Measurements from ENCODE around the gene DYRK2.

Gene DYRK2

GRCh38 chr12:67647799-67648520 lies 585 bp upstream of the DYRK2 start:
- TF ChIP-seq, protein P1, sequence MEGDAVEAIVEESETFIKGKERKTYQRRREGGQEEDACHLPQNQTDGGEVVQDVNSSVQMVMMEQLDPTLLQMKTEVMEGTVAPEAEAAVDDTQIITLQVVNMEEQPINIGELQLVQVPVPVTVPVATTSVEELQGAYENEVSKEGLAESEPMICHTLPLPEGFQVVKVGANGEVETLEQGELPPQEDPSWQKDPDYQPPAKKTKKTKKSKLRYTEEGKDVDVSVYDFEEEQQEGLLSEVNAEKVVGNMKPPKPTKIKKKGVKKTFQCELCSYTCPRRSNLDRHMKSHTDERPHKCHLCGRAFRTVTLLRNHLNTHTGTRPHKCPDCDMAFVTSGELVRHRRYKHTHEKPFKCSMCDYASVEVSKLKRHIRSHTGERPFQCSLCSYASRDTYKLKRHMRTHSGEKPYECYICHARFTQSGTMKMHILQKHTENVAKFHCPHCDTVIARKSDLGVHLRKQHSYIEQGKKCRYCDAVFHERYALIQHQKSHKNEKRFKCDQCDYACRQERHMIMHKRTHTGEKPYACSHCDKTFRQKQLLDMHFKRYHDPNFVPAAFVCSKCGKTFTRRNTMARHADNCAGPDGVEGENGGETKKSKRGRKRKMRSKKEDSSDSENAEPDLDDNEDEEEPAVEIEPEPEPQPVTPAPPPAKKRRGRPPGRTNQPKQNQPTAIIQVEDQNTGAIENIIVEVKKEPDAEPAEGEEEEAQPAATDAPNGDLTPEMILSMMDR (IDR thresholded peaks at IDR 0.05; ENCODE audit: insufficient read depth, low read depth, low read length, missing control alignments): no peak
- H3K4me3 ChIP-seq (ENCODE audit: low read depth, low read length): peak overlapping the region; percentile 85
- DNase-seq (ENCODE audit: low read depth): peak; percentile 54

DNA sequence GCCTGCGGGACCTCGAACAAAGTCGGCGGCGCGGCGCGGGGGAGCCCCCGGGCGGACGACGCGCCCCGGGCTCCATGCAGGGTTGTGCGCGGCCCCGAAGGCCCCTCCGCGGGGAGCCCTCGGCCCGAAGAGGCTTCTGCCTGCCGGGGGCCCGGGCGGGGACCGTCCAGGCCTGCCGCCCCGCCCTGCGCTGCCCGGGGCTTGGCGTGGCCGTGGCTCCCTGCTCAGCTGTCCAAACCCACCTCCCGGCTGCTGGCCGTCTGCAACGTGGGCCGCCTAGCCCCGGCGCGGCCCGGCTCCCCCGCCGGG lies 670 bp downstream of the DYRK2 start:
- no peak for DNase-seq (ENCODE audit: low read depth)
- TF ChIP-seq, protein P1 (IDR thresholded peaks at IDR 0.05; ENCODE audit: insufficient read depth, low read depth, low read length, missing control alignments): no peak
- peak overlapping the region; percentile 98 for H3K4me3 ChIP-seq (ENCODE audit: low read depth, low read length)

DNA sequence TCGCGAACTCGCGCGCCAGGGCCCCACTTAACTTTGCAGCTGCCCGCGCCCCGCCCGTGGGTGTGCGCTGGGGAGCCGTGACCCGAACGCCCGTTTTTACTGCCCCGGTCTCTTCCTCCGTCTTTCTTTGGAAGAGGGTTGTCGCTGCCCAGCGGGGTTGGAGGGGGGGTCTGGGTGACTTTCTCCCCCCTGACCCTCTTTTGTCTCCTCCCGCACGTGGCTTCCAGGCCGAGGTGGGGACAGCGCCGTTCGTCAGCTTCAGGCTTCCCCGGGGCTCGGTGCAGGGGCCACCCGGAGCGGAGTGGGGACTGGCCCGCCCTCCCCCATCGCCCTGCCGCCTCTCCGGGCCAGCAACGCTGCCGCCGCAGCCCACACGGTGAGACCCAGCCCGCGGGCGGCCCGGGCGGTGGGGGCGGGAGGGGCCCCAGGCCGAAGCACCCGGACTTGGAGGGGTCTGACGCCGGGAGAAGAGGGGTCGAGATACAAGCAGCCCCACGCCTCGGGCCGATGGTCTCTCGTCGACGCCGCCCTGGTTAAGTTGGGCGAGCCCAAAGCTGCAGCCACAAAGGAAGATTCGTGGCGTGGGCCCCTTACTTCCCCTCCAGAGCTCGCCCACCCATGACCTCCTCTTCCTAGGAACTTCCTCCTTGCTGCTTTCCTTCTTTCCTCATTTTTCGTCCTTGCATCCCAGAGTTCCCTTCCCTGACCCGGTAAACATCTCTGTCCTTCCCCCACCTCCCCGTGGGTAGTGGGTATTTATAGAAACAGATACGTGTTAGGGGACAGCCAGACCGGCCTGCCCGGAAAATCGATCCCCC lies 1.2 kb downstream of the DYRK2 start:
- H3K4me3 ChIP-seq (ENCODE audit: low read depth, low read length): peak overlapping the region; percentile 98
- peak; percentile 37 for DNase-seq (ENCODE audit: low read depth)
- TF ChIP-seq, protein P1 (IDR thresholded peaks at IDR 0.05; ENCODE audit: insufficient read depth, low read depth, low read length, missing control alignments): no peak

DNA sequence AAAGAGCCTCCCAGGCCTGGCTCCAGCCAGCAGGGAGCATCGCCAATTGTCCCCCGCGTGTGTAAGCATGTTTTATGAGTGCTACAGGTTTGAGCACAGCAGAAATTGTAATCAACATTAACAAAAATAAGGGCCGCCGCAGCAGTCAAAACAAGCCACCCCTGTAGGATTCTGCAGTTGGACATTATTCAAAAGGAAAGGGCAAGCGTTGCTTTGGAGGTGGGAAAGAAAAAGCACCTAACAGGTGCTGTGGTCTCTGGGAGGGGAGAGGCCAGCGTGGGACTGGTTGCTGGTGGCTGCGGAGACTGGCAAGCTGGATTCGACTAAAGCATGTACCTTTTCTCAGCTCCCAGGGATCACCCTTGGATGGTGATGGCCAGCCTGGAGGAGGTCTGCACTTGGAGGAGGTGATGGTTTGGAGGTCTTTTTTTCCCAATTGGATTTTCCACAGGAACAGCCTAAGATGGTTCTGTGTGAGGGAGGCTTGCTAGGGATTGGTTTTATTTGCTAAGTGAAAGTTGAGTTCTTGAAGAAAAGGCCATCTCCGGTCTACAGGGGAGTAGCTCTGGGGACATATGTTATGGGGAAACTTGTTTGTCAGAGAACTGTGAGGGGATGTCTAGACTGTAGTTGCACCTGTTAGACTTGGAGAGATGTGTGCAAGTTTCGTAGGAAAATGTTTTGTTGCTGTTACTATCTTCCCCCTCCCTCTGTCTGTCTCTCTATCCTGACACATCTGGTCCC lies 2.0 kb downstream of the DYRK2 start:
- TF ChIP-seq, protein P1 (IDR thresholded peaks at IDR 0.05; ENCODE audit: insufficient read depth, low read depth, low read length, missing control alignments): no peak
- H3K4me3 ChIP-seq (ENCODE audit: low read depth, low read length): peak overlapping the region; percentile 98
- DNase-seq (ENCODE audit: low read depth): peak; percentile 42

- H3K4me3 ChIP-seq (ENCODE audit: low read depth, low read length): peak overlapping the region; percentile 98
- TF ChIP-seq, protein P1 (IDR thresholded peaks at IDR 0.05; ENCODE audit: insufficient read depth, low read depth, low read length, missing control alignments): peak; percentile 15
- peak; percentile 50 for DNase-seq (ENCODE audit: low read depth)
These were observed 2.7 kb downstream of the DYRK2 start for GRCh38 chr12:67651132-67651695.

- H3K4me3 ChIP-seq (ENCODE audit: low read depth, low read length): no peak overlapping the region
- DNase-seq (ENCODE audit: low read depth): no peak
- TF ChIP-seq, protein P1 (IDR thresholded peaks at IDR 0.05; ENCODE audit: insufficient read depth, low read depth, low read length, missing control alignments): no peak
These were observed 7.3 kb downstream of the DYRK2 start for GRCh38 chr12:67655829-67656228.

All from GM12865 (cell line).